Ishikawa (cell line): Measurements from ENCODE around the gene SLC10A7.

Experiments
- CEBPB ChIP-seq: IDR thresholded peaks from 2 replicates; pipeline ENCODE4 v1.6.1; 2012
- FOXM1 ChIP-seq: IDR thresholded peaks from 2 replicates; pipeline ENCODE4 v1.6.1; 2012; ENCODE audit warnings: low read depth, borderline replicate concordance
- RAD21 ChIP-seq: IDR thresholded peaks from 2 replicates; pipeline ENCODE4 v1.6.1; 2012; ENCODE audit warnings: low read depth
- YY1 ChIP-seq: IDR thresholded peaks from 2 replicates; pipeline ENCODE4 v1.6.1; 2012; ENCODE audit warnings: low read depth
- TF ChIP-seq, protein P1 (sequence below): IDR thresholded peaks from 2 replicates; pipeline ENCODE4 v1.6.1; 2012; ENCODE audit warnings: low read depth, mild to moderate bottlenecking

DNA sequence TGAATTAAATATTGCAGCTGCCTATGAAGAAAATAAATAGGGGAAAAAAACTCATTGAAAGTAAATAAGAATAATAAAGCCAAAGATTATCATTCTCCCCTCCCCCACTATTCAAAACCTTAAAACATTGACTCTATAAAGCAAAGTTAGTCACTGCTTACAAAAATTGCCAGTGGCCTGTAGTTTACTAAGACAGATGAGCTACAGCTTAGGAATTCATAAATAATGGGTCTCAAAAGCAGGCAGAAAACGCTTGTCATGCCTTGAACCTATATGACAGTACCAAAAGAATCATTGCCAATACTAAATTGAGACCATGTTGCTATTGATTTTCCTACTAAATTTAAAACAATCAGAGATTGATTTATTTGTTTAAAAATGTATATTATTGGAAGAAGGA lies 78.9 kb downstream of the SLC10A7 start:
- TF ChIP-seq FOXM1 (no peak), RAD21 (no peak), YY1 (no peak), CEBPB (no peak)
- TF ChIP-seq, protein P1, sequence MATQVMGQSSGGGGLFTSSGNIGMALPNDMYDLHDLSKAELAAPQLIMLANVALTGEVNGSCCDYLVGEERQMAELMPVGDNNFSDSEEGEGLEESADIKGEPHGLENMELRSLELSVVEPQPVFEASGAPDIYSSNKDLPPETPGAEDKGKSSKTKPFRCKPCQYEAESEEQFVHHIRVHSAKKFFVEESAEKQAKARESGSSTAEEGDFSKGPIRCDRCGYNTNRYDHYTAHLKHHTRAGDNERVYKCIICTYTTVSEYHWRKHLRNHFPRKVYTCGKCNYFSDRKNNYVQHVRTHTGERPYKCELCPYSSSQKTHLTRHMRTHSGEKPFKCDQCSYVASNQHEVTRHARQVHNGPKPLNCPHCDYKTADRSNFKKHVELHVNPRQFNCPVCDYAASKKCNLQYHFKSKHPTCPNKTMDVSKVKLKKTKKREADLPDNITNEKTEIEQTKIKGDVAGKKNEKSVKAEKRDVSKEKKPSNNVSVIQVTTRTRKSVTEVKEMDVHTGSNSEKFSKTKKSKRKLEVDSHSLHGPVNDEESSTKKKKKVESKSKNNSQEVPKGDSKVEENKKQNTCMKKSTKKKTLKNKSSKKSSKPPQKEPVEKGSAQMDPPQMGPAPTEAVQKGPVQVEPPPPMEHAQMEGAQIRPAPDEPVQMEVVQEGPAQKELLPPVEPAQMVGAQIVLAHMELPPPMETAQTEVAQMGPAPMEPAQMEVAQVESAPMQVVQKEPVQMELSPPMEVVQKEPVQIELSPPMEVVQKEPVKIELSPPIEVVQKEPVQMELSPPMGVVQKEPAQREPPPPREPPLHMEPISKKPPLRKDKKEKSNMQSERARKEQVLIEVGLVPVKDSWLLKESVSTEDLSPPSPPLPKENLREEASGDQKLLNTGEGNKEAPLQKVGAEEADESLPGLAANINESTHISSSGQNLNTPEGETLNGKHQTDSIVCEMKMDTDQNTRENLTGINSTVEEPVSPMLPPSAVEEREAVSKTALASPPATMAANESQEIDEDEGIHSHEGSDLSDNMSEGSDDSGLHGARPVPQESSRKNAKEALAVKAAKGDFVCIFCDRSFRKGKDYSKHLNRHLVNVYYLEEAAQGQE, result no peak
